H9 (cell line): ENCODE measurements around the gene BPTF. TPM values are rescaled to one million over a fixed set of nuclear protein-coding genes. Genes with fewer than 3 reads are reported as not detected.

Experiments
- DNase-seq: peaks from one replicate; pipeline ENCODE4 v3.0.0-alpha.2; 2017
- H2AFZ ChIP-seq: one replicate; pipeline ENCODE4 v1.6.1; 2013; ENCODE audit warnings: mild to moderate bottlenecking, low read length, control low read depth, moderate library complexity
- H2AK5ac ChIP-seq: 2 replicates; pipeline ENCODE4 v1.6.1; 2013; ENCODE audit warnings: low read length, control low read depth, mixed read lengths; ENCODE audit not compliant: insufficient read length
- H2BK120ac ChIP-seq: one replicate; pipeline ENCODE4 v1.6.1; 2013; ENCODE audit warnings: low read depth, mild to moderate bottlenecking, low read length, control low read depth, inconsistent platforms; ENCODE audit not compliant: poor library complexity, severe bottlenecking
- H2BK12ac ChIP-seq: 2 replicates; pipeline ENCODE4 v1.6.1; 2013; ENCODE audit warnings: low read length, control low read depth, mixed read lengths, low read depth; ENCODE audit not compliant: insufficient read length
- H2BK15ac ChIP-seq: 2 replicates; pipeline ENCODE4 v1.6.1; 2013; ENCODE audit warnings: low read depth, low read length, control low read depth
- H2BK20ac ChIP-seq: one replicate; pipeline ENCODE4 v1.6.1; 2013; ENCODE audit warnings: low read depth, mild to moderate bottlenecking, low read length, control low read depth, inconsistent platforms; ENCODE audit not compliant: poor library complexity, severe bottlenecking
- H2BK5ac ChIP-seq: 2 replicates; pipeline ENCODE4 v1.6.1; 2013; ENCODE audit warnings: low read length, control low read depth, mixed read lengths; ENCODE audit not compliant: insufficient read length
- H3K14ac ChIP-seq: 2 replicates; pipeline ENCODE4 v1.6.1; 2013; ENCODE audit warnings: low read length, control low read depth; ENCODE audit not compliant: insufficient read depth
- H3K18ac ChIP-seq: 2 replicates; pipeline ENCODE4 v1.6.1; 2013; ENCODE audit warnings: low read depth, mild to moderate bottlenecking, mixed read lengths, low read length, control low read depth; ENCODE audit not compliant: insufficient read length
- H3K23ac ChIP-seq: 2 replicates; pipeline ENCODE4 v1.6.1; 2013; ENCODE audit warnings: low read length, control low read depth, mixed read lengths, low read depth; ENCODE audit not compliant: insufficient read length
- H3K23me2 ChIP-seq: 2 replicates; pipeline ENCODE4 v1.6.1; 2013; ENCODE audit warnings: low read depth, mild to moderate bottlenecking, mixed read lengths, low read length, control low read depth; ENCODE audit not compliant: insufficient read length, poor library complexity, severe bottlenecking
- H3K27ac ChIP-seq: 2 replicates; pipeline ENCODE4 v1.5.1; 2013; ENCODE audit warnings: low read length, control low read depth, mixed read lengths, low read depth; ENCODE audit not compliant: insufficient read length
- H3K27me3 ChIP-seq: 2 replicates; pipeline ENCODE4 v1.6.1; 2013; ENCODE audit warnings: low read length, control low read depth, inconsistent platforms; ENCODE audit not compliant: insufficient read depth
- H3K4ac ChIP-seq: 2 replicates; pipeline ENCODE4 v1.6.1; 2013; ENCODE audit warnings: low read depth, mild to moderate bottlenecking, control low read depth, inconsistent platforms, low read length, moderate library complexity
- H3K4me1 ChIP-seq: 2 replicates; pipeline ENCODE4 v1.6.1; 2013; ENCODE audit warnings: low read length, control low read depth, inconsistent platforms; ENCODE audit not compliant: insufficient read depth
- H3K4me2 ChIP-seq: 2 replicates; pipeline ENCODE4 v1.6.1; 2013; ENCODE audit warnings: low read length, control low read depth, mixed read lengths; ENCODE audit not compliant: insufficient read length, insufficient read depth
- H3K56ac ChIP-seq: 2 replicates; pipeline ENCODE4 v1.6.1; 2013; ENCODE audit warnings: low read depth, mild to moderate bottlenecking, mixed read lengths, low read length, control low read depth; ENCODE audit not compliant: insufficient read length
- H3K79me1 ChIP-seq: 2 replicates; pipeline ENCODE4 v1.6.1; 2013; ENCODE audit warnings: low read depth, mild to moderate bottlenecking, moderate library complexity, low read length, control low read depth, inconsistent platforms; ENCODE audit not compliant: insufficient read depth, poor library complexity, severe bottlenecking
- H3K79me2 ChIP-seq: 2 replicates; pipeline ENCODE4 v1.6.1; 2013; ENCODE audit warnings: low read length, control low read depth, inconsistent platforms; ENCODE audit not compliant: insufficient read depth
- H3K9ac ChIP-seq: 2 replicates; pipeline ENCODE4 v1.6.1; 2013; ENCODE audit warnings: low read length, control low read depth, mixed read lengths; ENCODE audit not compliant: insufficient read length; ENCODE audit errors: extremely low read depth
- H3K9me3 ChIP-seq: one replicate; pipeline ENCODE4 v1.6.1; 2013; ENCODE audit warnings: low read depth, low read length, inconsistent platforms; ENCODE audit not compliant: control insufficient read depth
- H3T11ph ChIP-seq: one replicate; pipeline ENCODE4 v1.6.1; 2013; ENCODE audit warnings: mild to moderate bottlenecking, low read length, control low read depth, inconsistent platforms
- H4K20me1 ChIP-seq: one replicate; pipeline ENCODE4 v1.6.1; 2013; ENCODE audit not compliant: control insufficient read depth, insufficient read length, insufficient read depth
- H4K5ac ChIP-seq: 2 replicates; pipeline ENCODE4 v1.6.1; 2013; ENCODE audit warnings: low read depth, mild to moderate bottlenecking, mixed read lengths, low read length, control low read depth; ENCODE audit not compliant: insufficient read length
- H4K8ac ChIP-seq: replicated peaks from 2 replicates; pipeline ENCODE4 v1.6.1; 2013; ENCODE audit warnings: low read length, control low read depth, mixed read lengths, low read depth; ENCODE audit not compliant: insufficient read length
- H4K91ac ChIP-seq: 2 replicates; pipeline ENCODE4 v1.6.1; 2013; ENCODE audit warnings: low read depth, mild to moderate bottlenecking, moderate library complexity, mixed read lengths, low read length, control low read depth; ENCODE audit not compliant: insufficient read length
- H3K27ac Mint-ChIP-seq, 3 experiments: 2 replicates in 2 of 3; 3 replicates in 1 of 3; pipeline ENCODE4 v1.8.0; 2020 to 2021; ENCODE audit warnings: mixed read lengths in 3 of 3, mild to moderate bottlenecking in 1 of 3, moderate library complexity in 1 of 3
- H3K27me3 Mint-ChIP-seq: 2 replicates; pipeline ENCODE4 v1.8.0; 2021; ENCODE audit warnings: low read depth, mild to moderate bottlenecking, moderate library complexity, mixed read lengths
- H3K36me3 Mint-ChIP-seq, 3 experiments: 2 replicates in 2 of 3; 3 replicates in 1 of 3; pipeline ENCODE4 v1.8.0; 2020 to 2021; ENCODE audit warnings: low read depth in 3 of 3, mixed read lengths in 3 of 3; ENCODE audit not compliant: insufficient read depth in 1 of 3
- H3K4me1 Mint-ChIP-seq, 2 experiments: 2 replicates each; pipeline ENCODE4 v1.8.0; 2020; ENCODE audit warnings: mixed read lengths in 2 of 2
- H3K4me3 Mint-ChIP-seq, 2 experiments: 2 replicates in 1 of 2; 3 replicates in 1 of 2; pipeline ENCODE4 v1.8.0; 2020 to 2021; ENCODE audit warnings: mild to moderate bottlenecking in 2 of 2, mixed read lengths in 2 of 2, moderate library complexity in 1 of 2
- H3K9me3 Mint-ChIP-seq, 2 experiments: 2 replicates in 1 of 2; 3 replicates in 1 of 2; pipeline ENCODE4 v1.8.0; 2020; ENCODE audit warnings: mild to moderate bottlenecking in 2 of 2, mixed read lengths in 2 of 2, moderate library complexity in 1 of 2
- CTCF ChIP-seq: fragments of 200-600 bp; sonication (generic); conservative IDR thresholded peaks from 3 replicates; pipeline ENCODE4 v1.8.0; 2021; ENCODE audit warnings: antibody characterized with exemption, mild to moderate bottlenecking
- WGBS: extraction: QIAGEN DNeasy Blood & Tissue Kit; methylation state at CpG from one replicate; pipeline ENCODE4 v1.1.7; 2013; ENCODE audit warnings: missing lambda C conversion rate, low lambda C conversion rate, mixed read lengths; ENCODE audit not compliant: insufficient read length; ENCODE audit errors: extremely low coverage; 5-methylcytosine and 5-hydroxymethylcytosine counted together
- total RNA-seq: library from RNA; stranded (reverse); gene quantifications from 2 replicates; pipeline ENCODE4 v1.2.1, GENCODE V29; 2021

Gene BPTF
- total RNA-seq, 1 experiment from 2014 or later: 203 TPM

- H2BK12ac ChIP-seq: no peak overlapping the region
- no peak for TF ChIP-seq CTCF
- no peak overlapping the region for H4K91ac ChIP-seq
- no peak overlapping the region for H2BK15ac ChIP-seq
- H2AK5ac ChIP-seq: no peak overlapping the region
- H3K27me3 ChIP-seq: no peaks in the 10 kb centered on the region
- H3K27ac ChIP-seq: no peak overlapping the region
- no peak overlapping the region for H3K14ac ChIP-seq
- no CpG with 5 or more reads among the region's 5 CpGs for WGBS
- H3K9me3 ChIP-seq: no peaks in the 10 kb centered on the region
- H3K23me2 ChIP-seq: no peaks in the 10 kb centered on the region
- no peak overlapping the region for H4K5ac ChIP-seq
- Mint-ChIP-seq H3K9me3 (no peaks in the 10 kb centered on the region; a peak in 1 of 5 replicates), H3K27ac (peak overlapping the region in 2 of 3 experiments; percentile 45 to 82; a peak in 3 of 7 replicates), H3K36me3 (no peaks in the 10 kb centered on the region; a peak in 1 of 7 replicates), H3K27me3 (peaks cover 2% of the 10 kb centered on the region), H3K4me1 (peaks cover 0 to 7% of the 10 kb centered on the region in 2 experiments; a peak in 2 of 4 replicates), H3K4me3 (no peak overlapping the region)
- no peak overlapping the region for H2BK120ac ChIP-seq
- H4K20me1 ChIP-seq: no peaks in the 10 kb centered on the region
- H4K8ac ChIP-seq: no peak overlapping the region
- H3K4ac ChIP-seq: no peak overlapping the region
- H3K23ac ChIP-seq: no peak overlapping the region
- H2AFZ ChIP-seq: no peak overlapping the region
- no peak overlapping the region for H3K4me2 ChIP-seq
- H3K79me2 ChIP-seq: no peaks in the 10 kb centered on the region
- no peak overlapping the region for H3K18ac ChIP-seq
- no peak for DNase-seq
- H3K4me1 ChIP-seq: no peaks in the 10 kb centered on the region
- H3K79me1 ChIP-seq: no peaks in the 10 kb centered on the region
- H3K56ac ChIP-seq: no peak overlapping the region
- no peak overlapping the region for H3T11ph ChIP-seq
- H2BK20ac ChIP-seq: no peak overlapping the region
- H2BK5ac ChIP-seq: no peak overlapping the region
- H3K9ac ChIP-seq: no peak overlapping the region
These were observed 11.5 kb upstream of the BPTF start for GRCh38 chr17:67813803-67814180.
